ENCODE data around the gene ZBTB26. TPM values are rescaled to one million over a fixed set of nuclear protein-coding genes. Genes with fewer than 3 reads are reported as not detected.

The ZBTB26 gene
- total RNA-seq, 1 donor from 2014 or later, result 7.2 TPM

DNA sequence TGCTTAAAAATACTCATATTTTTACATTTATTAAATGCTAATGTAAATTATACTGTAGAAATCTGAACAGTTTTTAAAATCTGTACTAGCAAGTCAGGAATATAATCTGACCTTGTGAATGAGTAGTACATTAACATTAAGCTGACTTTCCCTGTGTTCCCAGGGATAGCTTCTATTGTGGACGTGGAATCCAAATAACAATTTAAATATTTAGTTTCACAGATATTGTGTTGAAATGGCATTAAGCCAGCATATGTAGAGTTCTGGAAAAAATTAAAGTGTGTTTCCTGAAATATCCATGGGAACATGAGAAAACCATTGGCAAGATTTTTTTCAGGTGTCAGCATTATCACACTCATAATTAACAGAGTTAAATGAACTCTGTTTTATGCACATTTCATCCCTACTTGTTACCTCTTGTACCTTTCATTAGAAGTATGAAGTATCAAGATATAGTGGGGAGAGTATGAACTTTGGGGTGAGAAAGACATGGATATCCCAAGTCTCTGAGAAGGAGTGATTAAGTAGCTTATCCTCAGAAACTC lies 15.2 kb upstream of the ZBTB26 start:
- Histone ChIP-seq H3K27me3 (ENCODE audit: low read depth) (no peaks in the 10 kb centered on the region), H3K9me3 (no peaks in the 10 kb centered on the region), H3K4me1 (peaks cover 57% of the 10 kb centered on the region), H3K36me3 (peaks cover 8% of the 10 kb centered on the region), H3K4me3 (no peak overlapping the region), H3K27ac (no peak overlapping the region)
- intact Hi-C loops (cut with DNase I), result no loop called here
- ATAC-seq, result no peak
- TF ChIP-seq, protein P1, sequence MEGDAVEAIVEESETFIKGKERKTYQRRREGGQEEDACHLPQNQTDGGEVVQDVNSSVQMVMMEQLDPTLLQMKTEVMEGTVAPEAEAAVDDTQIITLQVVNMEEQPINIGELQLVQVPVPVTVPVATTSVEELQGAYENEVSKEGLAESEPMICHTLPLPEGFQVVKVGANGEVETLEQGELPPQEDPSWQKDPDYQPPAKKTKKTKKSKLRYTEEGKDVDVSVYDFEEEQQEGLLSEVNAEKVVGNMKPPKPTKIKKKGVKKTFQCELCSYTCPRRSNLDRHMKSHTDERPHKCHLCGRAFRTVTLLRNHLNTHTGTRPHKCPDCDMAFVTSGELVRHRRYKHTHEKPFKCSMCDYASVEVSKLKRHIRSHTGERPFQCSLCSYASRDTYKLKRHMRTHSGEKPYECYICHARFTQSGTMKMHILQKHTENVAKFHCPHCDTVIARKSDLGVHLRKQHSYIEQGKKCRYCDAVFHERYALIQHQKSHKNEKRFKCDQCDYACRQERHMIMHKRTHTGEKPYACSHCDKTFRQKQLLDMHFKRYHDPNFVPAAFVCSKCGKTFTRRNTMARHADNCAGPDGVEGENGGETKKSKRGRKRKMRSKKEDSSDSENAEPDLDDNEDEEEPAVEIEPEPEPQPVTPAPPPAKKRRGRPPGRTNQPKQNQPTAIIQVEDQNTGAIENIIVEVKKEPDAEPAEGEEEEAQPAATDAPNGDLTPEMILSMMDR (IDR thresholded peaks at IDR 0.05), result no peak
- no peak for DNase-seq

GRCh38 chr9:122944960-122945888 lies 13.9 kb upstream of the ZBTB26 start:
- Histone ChIP-seq H3K4me3 (no peak overlapping the region), H3K36me3 (peaks cover 8% of the 10 kb centered on the region), H3K27ac (no peak overlapping the region), H3K9me3 (no peaks in the 10 kb centered on the region), H3K4me1 (peaks cover 54% of the 10 kb centered on the region), H3K27me3 (ENCODE audit: low read depth) (no peaks in the 10 kb centered on the region)
- ATAC-seq (no peak), DNase-seq (no peak)
- TF ChIP-seq, protein P1 (IDR thresholded peaks at IDR 0.05), result no peak
- intact Hi-C loops (cut with DNase I), result no loop called here

- Histone ChIP-seq H3K36me3 (peaks cover 25% of the 10 kb centered on the region), H3K4me3 (peak overlapping the region; percentile 80), H3K27me3 (ENCODE audit: low read depth) (no peaks in the 10 kb centered on the region), H3K27ac (peak overlapping the region; percentile 83), H3K9me3 (no peaks in the 10 kb centered on the region), H3K4me1 (peaks cover 45% of the 10 kb centered on the region)
- ATAC-seq (peak in 1 of 2 donors; percentile 17), DNase-seq (no peak)
- TF ChIP-seq, protein P1 (IDR thresholded peaks at IDR 0.05), result no peak
- intact Hi-C loops (cut with DNase I), result no loop called here
Measured at GRCh38 chr9:122941582-122942234, 10.4 kb upstream of the ZBTB26 start.

DNA sequence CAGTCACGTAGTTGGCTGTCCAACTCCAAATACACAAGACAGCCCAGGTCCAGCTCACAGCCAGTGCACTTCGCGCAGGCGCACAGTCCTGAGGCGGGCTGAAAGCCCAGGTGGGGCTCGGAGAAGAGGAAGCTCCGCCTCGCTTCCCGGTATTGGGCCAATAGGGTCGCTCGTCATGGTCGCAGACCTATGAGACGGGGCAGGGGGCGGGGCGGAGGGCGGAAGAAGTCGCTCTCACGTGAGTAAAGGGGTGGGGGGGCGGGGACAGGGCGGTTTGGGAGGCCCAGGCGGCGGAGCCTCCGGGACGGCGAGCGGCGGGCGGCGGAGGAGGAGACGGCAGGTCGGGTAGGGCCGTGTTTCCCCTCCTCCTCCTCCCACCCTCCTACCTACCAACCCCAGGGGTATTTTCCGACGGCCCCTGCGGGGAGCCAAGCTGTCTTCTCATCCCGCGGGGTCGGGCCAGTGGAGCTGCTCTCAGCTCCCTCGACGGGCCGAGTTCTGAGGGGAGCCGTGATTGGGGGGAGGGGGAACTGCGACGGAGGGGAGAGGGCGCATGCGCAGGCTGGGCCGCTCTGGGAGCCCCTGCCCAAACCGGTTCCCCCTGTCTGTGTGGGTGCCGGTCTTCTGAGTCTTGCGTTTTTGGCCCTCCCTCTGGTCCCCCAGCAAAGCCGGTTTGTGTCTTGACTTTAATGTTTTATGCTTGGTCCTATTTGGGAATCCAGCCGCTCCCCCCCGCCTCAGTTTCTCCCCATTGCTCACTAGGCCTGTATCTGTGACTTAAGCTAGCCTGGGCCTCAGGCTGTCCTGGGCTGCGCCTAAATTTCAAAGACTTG lies 9.7 kb upstream of the ZBTB26 start, which contains the start of gene RABGAP1:
Gene RABGAP1, plus strand, starts transcription at position 272 of the 833 bp plus-strand sequence. CDS start 16,040 bp downstream, outside the sequence.
- no peaks in the 10 kb centered on the region for H3K27me3 ChIP-seq (ENCODE audit: low read depth)
- no peaks in the 10 kb centered on the region for H3K9me3 ChIP-seq
- ATAC-seq (peak; percentile 99 to 100), DNase-seq (peak; percentile 100)
- TF ChIP-seq, protein P1 (IDR thresholded peaks at IDR 0.05), result no peak
- peaks cover 32% of the 10 kb centered on the region for H3K36me3 ChIP-seq
- peaks cover 40% of the 10 kb centered on the region for H3K4me1 ChIP-seq
- peak within 1 kb of the TSS; percentile 80 for H3K4me3 ChIP-seq
- peak within 1 kb of the TSS; percentile 83 for H3K27ac ChIP-seq
- intact Hi-C loops (cut with DNase I), result no loop called here

DNA sequence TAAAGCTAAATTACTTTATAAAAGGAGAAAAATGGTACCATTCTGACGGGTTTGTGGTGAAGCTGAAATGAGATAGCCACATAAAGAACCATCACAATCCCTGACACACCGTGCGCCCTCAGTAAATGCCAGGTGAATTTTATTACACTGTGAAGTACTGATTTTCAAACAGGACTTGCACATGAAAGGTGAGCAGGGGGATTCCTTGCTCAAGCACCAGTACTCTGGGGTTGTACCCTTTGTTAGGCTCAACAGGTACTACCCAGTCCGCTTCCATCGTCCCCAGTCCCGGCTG lies 9.1 kb upstream of the ZBTB26 start:
- DNase-seq (no peak), ATAC-seq (no peak)
- H3K4me3 ChIP-seq, result peak overlapping the region; percentile 80
- H3K4me1 ChIP-seq, result peaks cover 37% of the 10 kb centered on the region
- H3K9me3 ChIP-seq, result no peaks in the 10 kb centered on the region
- no peaks in the 10 kb centered on the region for H3K27me3 ChIP-seq (ENCODE audit: low read depth)
- H3K36me3 ChIP-seq, result peaks cover 32% of the 10 kb centered on the region
- H3K27ac ChIP-seq, result peak overlapping the region; percentile 83
- intact Hi-C loops (cut with DNase I), result no loop called here
- TF ChIP-seq, protein P1 (IDR thresholded peaks at IDR 0.05), result no peak

Data from lower lobe of right lung (tissue), 2 donors.